ENCODE results near the gene CLSTN1.
"Not testable (repeated sequence)": the region's sequence is repeated elsewhere in the genome, so short reads cannot be mapped to it uniquely, and the experiment has no call there.

The CLSTN1 gene

DNA sequence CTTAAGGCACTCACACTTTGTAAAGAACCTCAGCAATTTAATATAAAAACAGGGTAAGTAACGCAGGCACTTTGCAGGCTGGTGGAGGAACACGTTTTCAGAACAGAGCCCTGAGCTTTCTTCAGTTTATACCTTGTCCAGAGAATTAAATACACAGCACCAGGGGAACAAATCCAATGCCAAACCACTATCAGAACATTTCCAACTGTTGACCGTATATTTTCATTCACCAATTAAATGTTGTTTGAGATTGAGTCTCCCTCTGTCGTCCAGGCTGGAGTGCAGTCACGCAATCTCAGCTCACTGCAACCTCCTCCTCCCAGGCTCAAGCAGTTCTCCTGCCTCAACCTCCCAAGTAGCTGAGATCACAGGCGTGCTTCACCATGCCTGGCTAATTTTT is 29.7 kb downstream of the CLSTN1 start:
- DNase-seq: no peak

DNA sequence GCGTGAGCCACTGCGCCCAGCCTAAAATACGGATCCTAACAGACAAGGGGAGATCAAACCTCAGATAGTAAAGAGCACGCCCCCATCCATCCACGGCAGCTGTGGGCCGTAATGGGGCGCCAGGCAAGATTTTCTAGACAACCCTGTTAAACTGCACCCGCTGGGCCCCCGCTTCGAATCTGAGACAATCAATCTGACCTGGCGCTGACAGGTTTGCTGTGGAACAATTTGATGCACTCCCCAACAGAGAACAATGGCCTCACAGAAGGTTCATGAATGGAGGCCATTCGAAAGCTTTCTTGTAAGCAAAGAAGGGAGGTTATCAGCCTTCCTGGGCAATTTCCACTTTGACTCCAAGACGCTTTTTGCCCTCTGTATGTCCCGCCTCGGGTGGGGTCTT is 30.5 kb downstream of the CLSTN1 start:
- no peak for DNase-seq

DNA sequence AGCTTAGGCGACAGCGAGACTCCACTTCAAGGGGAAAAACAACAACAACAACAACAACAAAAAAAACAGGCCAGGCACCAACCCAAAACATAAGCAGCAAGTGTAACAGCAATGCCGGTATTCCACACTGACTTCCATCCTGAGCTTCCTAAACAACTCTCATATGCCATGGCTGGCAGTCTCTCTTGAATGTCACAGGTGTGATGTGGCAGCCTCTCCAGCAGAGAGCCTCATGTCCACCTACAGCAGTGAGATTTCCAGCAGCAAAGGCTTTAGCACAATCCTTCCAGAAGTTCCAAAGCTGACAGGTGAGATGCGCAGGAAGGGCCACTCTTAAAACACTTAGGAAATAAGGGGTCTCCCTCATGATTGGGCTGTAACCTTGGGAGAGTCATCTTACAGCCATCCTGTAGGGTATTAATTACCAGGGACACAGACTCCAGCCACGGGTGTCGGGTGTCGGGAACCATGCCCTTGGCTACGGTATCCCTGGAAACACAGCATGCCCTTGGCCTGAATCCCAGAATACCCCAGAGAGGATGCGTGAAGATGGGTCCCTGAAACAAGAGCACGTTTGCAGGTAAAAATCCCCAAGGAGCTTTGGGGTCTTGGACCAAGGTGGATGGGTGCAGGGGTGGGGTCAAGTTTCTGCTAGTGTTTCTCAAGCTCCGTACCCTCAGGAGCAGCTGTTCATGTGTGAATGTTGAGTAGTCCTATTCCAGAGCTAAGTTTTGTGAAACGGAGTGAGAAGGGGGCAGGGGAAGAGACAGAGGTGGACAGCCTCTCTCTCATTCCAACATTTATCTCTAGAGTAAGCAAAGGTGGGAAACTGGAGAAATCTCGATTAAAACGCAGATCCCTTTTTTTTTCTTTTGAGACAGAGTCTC is 31.4 kb downstream of the CLSTN1 start:
- DNase-seq: peak; percentile 75

DNA sequence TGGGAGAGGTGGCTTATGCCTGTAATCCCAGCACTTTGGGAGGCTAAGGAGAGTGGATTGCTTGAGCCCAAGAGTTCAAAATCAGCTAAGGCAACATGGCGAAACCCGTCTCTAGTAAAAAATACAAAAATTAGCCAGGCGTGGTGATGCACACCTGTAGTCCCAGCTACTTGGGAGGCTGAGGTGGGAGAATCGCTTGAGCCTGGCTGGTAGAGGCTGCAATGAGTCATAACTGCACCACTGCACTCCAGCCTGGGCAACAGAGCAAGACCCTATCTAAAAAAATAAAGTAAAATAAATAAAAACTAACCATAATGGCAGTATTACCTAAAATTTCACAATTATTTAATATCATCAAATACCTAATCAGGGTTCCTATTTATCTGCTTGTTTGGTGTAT is 34.1 kb downstream of the CLSTN1 start:
- not testable (repeated sequence) for DNase-seq

DNA sequence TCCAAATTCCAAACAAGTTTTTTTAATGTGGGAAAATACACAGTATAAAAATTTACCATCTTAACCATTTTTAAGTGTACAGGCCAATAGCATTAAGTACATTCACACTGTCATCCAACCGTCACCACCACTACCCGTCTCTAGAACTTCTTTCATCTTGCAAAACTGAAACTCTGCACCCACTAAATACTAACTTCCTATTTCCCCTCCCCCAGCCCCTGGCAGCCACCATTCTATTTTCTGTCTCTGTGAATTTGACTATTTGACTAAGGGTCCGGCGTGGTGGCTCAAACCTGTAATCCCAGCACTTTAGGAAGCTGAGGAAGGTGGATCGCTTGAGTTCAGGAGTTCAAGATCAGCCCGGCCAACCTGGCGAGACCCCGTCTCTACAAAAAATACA is 36.1 kb downstream of the CLSTN1 start:
- no peak for DNase-seq

DNA sequence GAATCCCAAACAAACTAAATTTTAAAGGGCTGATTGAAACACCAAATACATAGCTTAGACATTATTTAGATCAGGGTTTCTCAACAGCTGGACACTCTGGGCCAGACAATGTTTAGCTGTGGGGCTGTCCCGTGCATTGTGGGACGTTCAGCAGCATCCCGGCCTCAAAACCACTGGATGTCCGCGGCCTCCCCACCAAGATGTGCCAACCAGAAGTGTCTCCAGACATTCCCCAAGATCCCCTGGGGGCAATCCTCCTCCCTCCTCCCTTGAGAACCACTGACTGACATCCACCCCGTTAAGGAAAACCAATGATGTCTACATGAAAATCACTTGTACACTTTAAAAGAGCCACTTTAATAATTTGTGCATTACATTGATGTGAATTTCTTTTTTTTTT is 38.4 kb downstream of the CLSTN1 start:
- no peak for DNase-seq

DNA sequence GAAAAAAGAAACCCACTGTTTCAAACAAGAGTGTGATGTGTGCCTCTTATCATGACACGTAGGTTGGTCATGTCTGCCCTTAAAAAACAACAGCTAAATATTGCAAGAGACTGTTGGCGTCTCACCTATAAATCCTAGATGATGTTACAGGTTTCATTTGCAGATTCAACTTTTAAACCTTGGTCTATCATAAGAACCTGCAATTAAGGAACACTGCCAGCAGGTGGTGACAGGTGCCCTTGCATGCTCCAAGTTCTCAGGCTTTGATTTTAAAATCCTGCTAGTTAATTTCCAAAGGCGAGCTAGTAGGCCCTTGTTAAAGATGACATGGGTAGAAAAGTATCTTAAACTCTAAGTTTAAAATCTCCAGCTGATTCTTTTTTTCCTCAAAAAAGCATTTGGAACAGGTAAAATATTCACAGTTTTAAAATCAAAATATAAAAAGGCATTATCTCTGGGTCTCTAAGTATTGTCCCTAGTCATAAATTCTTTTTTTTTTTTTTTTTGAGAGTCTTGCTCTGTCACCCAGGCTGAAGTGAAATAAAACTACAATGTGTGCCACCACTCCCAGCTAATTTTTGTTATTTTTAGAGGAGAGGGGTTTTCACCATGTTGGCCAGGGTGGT is 39.1 kb downstream of the CLSTN1 start:
- DNase-seq: peak; percentile 30

DNA sequence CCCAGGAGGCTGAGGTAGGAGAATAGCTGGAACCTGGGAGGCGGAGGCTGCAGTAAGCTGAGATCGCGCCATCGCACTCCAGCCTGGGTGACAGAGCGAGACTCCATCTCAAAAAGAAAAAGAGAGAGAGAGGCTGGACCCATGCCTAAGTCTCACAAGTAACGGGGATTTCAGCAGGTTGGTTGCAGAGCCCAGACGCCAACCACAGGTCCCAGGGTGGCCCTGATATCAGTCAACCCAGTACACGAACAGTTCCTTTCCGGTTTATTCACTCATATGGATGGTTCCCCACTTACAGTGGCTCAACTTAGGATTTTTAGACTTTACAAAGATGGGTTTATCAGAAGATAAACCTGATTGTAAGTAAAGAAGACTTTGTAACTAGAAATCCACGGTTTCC is 40.9 kb downstream of the CLSTN1 start:
- no peak for DNase-seq

DNA sequence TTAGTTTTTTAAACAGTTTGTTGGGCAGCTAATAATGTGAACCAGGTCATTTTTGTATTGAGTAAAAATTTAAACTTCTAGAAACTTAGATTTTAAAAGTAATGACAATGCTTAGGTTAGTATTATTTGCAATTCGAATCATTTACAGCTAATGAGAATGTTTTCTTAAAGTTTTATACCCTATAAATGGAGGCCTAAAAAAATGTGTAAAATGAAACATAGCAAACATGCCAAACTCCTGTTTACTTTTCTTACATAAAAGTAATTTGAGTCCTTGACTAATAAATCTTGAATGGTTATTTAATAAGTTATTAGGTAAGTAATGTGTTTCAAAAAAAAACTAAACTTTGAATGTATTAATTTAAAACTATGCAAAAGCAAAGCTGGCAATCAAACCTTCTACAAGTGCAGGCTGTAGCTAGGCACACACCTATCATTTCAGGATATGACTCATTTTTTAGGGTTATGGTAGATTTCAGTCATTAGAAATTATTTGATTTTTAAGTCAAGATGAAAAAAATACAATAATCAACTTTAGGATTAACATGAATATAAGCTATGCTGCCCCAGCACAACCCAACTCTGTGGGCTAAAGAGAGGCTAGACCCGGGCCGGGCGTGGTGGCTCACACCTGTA is 41.5 kb downstream of the CLSTN1 start:
- no peak for DNase-seq

DNA sequence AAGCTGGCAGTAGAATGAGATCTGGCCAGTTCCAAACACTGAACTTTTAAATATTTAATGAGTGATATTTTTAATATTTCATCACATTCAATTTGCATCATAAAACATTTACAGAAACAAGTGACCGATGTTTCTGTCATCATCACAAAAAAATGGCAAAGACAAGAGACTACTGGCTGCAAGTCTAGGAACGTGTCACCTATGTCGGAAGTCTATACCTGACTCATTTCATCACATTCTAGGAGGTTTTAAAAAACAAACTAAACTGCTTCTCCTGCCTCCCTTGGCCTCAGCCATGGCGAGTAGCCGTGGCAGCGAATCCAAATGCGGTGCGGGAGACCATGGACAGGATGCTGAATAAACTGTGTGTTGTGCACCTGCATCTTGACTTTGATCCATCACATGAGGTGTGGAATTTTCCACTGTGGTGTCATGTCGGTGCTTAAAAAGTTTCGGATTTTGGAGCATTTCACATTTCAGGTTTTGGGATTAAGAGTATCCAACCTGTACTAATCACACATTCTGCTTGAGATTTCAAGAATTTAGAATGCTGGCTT is 43.1 kb downstream of the CLSTN1 start:
- no peak for DNase-seq

DNA sequence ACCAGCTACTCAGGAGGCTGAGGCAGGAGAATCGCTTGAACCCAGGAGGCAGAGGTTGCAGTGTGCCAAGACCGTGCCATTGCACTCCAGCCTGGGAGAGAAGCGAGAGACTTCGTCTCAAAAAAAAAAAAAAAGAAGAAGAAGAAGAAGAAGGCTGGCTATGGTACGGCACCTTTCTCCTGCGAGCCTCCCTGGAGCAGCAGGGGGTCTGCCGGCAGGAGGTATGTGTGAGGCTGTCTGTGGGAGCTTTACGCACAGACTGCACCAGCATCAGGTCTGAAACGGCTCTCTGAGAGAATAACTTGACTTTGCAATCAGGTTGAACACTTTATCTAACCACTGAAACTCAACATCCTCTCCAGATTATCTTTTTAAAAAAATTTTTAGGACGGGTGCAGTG is 44.9 kb downstream of the CLSTN1 start:
- DNase-seq: no peak

DNA sequence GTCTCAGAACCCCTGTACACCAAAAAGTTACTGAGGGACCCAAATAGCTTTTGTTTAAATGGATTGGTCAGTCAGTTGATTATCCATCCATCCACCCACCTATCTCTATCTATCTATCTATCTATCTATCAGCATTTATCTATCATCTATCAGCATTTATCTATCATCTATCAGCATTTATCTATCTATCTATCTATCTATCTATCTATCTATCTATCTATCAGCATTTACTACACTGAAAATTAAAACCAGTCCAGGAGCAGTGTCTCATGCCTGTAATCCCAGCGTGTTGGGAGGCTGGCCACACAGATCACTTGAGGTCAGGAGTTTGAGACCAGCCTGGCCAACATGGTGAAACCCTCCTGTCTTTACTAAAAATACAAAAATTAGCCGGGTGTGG is 47.1 kb downstream of the CLSTN1 start:
- DNase-seq: no peak

DNA sequence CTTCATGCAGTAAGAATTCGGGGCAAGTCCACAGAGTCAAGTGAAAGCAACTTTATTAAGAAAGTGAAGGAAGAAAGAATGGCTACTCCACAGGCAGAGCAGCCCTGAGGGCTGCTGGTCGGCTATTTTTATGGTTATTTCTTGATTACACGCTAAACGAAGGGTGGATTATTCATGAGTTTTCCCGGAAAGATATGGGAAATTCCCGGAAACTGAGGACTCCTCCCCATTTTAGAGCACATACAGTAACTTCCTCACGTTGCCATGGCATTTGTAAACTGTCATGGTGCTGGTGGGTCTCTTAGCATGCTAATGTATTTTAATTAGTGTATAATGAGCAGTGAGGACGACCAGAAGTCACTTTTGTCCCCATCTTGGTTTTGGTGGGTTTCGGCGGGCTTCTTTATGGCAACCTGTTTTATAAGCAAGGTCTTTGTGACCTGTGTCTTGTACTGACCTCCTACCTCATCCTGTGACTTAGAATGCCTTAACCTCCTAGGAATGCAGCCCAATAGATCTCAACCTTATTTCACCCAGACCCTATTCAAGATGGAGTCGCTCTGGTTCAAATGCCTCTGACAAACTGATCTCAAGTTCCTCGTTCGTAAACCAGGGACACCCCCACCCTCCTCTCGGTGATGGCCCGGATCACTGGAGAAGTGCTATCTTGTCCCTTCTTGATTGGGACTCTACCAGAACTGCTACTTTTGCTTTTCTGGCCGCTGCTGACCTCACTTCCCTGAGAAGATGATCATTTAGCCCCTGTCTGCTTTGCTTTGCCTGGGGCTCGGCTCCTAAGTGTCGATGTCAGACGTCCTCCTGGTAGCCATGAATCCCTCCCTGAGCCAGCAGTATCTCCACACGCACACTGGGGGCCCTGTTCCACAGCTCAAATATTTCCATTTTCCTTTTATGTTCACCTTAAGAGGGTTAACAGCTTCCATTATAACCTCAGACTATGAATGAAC is 48.8 kb downstream of the CLSTN1 start:
- DNase-seq: no peak

DNA sequence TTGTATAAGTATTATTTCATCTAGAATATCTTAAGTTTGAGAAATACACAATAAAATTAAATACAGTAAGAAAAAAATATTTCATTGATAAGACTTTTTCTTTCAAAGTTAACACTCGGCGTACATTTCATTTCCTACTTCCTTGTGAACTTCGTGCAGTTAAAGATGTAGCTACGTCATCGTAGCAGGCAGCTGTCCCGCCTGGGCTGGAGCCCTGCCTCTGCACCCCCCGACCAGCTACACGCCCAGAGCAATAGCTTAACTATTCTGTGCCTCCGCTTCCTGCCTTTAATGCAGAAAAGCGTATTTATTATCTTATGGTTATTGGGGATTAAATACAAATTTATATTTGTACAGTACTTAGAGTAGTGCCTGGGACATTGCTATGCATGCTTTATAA is 53.5 kb downstream of the CLSTN1 start:
- DNase-seq: no peak

DNA sequence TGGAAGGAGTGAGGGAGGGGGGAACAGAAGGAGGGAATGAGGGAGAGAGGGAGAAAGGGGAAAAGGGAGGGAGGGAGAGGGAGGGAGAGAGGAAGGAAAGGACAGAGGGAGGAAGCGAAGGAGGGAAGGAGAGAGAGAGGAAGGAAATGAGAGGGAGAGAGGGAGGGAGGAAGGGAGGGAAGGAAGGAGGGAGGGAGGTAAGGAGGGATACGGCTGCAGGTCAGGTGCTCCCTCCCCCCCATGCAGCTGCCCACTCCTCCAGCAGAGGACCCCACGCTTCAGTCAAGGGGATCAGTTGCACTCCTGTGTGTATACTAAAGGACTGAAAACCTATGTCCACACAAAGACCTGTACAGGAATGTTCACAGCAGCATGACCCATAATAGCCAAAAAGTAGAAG is 54.8 kb downstream of the CLSTN1 start:
- DNase-seq: no peak

DNA sequence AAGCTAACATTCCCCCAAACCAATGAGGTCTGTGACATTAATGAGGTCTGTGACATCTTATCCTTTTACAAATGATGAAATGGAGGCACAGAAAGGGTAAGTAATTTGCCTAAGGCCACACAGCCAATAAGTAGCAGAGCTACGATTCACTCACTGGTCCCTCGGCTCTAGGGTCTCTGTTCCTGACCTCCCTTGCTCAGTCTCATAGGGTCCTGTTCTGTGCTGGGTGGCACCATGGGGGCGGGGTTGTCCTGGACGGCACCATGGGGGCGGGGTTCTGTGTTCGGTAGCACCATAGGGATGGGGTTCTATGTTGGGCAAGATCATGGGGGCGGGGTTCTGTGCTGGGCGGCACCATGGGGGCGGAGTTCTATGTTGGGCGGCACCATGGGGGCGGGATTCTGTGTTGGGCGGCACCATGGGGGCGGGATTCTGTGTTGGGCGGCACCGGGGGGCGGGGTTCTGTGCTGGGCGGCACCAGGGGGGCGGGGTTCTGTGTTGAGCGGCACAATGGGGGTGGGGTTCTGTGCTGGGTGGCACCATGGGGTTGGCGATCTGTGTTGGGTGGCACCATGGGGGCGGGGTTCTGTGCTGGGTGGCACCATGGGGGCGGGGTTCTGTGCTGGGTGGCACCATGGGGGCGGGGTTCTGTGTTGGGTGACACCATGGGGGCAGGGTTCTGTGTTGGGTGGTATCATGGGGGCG is 55.6 kb downstream of the CLSTN1 start:
- no peak for DNase-seq

DNA sequence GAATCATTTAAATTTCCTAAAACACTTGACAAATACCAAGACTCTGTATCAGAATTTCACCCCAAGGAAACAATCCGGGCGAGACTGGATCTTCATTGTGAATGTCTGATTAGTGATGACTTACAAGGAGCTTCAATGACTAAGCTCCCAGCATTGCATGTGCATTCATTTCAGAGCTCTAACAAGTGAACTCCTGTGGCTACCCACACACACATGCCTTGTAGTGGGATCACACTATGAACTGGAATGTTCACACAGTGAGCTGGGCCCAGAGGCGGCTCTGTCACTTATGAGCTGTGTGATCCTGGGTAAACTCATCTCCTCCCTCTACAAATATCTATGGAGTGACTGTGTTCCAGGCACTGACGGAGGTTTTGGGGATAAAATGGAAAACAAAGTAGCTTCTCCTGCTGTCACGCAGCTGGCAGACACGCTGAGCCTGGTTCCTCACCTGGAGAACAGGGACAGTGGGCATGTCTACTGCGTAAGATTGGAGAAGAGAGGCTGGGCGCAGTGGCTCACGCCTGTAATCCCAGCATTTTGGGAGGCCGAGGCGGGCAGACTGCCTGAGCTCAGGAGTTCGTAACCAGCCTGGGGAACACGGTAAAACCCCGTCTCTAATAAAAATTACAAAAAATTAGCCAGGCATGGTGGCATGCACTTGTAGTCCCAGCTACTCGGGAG is 56.9 kb downstream of the CLSTN1 start:
- DNase-seq: no peak

DNA sequence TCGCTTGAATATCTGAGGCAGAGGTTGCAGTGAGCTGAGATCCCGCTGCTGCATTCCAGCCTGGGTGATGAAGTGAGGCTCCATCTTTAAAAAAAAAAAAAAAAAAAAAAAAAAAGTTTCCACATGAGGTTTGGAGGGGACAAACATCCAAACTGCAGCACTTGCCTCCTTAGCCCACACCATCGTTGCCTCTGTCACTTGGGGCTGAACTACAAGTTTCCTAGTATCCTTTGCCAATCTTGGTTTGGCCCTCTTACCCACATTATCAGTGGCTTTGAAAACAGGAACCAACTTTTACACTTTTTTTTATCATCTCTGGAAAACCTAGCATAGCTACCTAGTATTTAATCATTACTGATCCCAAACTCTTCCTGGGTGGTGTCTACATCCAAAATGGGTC is 59.2 kb downstream of the CLSTN1 start:
- DNase-seq: no peak

DNA sequence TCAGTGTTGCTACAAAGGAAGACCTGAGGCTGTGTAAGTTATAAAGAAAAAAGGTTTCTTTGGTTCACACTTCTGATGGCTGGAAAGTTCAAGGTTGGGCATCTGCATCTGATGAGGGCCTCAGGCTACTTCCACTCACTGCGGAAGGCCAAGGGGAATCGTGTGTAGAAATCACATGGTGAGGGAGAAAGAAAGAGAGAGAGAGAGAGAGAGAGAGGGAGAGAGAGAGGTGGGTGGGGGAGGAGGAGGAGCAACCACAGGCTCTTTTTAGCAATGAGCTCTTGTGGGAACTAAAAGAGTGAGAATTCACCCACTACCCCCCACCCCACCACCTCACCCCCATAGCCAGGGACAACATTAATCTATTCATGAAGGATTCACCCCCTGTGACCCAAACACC is 59.9 kb downstream of the CLSTN1 start:
- DNase-seq: no peak

DNA sequence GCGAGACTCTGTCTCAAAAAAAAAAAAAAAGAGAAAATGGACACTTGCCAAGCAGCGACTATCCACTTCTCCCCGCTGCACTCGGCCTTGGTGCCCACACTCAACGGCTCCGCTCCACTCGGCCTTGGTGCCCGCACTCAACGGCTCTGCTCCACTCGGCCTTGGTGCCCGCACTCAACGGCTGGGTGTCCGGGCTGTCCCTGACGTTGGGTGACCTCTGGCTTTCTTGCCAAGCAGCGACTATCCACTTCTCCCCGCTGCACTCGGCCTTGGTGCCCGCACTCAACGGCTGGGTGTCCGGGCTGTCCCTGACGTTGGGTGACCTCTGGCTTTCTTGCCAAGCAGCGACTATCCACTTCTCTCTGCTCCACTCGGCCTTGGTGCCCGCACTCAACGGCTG is 61.3 kb downstream of the CLSTN1 start:
- not testable (repeated sequence) for DNase-seq

DNA sequence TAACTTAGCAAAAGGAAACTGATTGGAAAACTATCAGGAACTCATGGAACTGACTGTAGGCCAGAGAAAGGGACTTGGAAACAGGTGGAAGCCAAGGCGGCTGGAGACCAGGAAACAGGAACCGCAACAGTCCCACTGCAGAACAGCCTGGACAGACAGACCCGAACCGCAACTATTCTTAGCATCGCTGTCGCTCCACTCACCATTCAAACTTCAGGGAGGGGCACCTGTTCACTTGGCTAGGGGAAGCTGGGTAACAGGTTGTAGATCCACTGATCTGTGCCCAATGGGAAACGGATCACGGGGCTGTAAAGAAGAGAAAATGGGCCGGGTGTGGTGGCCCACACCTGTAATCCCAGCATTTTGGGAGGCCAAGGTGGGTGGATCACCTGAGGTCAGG is 61.9 kb downstream of the CLSTN1 start:
- DNase-seq: no peak

All from NCI-H2081 treated with DMSO at 0.1 percent for 48 hours (cell line).